Gastrocnemius medialis (tissue), 4 donors: ENCODE measurements around the gene RPP25. TPM values are rescaled to one million over a fixed set of nuclear protein-coding genes. Genes with fewer than 3 reads are reported as not detected.

Experiments used
- ATAC-seq, 2 donors: fragments of 150-250 bp; one replicate each; pipeline ENCODE4 v1.9.1; 2016
- DNase-seq, 2 donors: peaks; one replicate each; pipeline ENCODE4 v3.0.0-alpha.2; 2019
- H3K27ac ChIP-seq, 4 donors: fragments of 200-600 bp; sonication (generic); 1 replicate in 1 of 4; 2 replicates in 3 of 4; pipeline ENCODE4 v1.5.1; 2016 to 2018; ENCODE audit warnings: mild to moderate bottlenecking in 2 of 4, moderate library complexity in 1 of 4
- H3K27me3 ChIP-seq, 3 donors: fragments of 200-600 bp; sonication (generic) in 2 of 3; 1 replicate in 1 of 3; 2 replicates in 2 of 3; pipeline versions ENCODE4 v1.5.1 to v1.6.0; 2016 to 2019; ENCODE audit warnings: mild to moderate bottlenecking in 1 of 3, moderate library complexity in 1 of 3
- H3K36me3 ChIP-seq, 2 donors: fragments of 200-600 bp; sonication (generic) in 1 of 2; one replicate each; pipeline ENCODE4 v1.5.1; 2017 to 2018
- H3K4me1 ChIP-seq, 2 donors: fragments of 200-600 bp; sonication (generic) in 1 of 2; one replicate each; pipeline ENCODE4 v1.5.1; 2016 to 2017; ENCODE audit warnings: mild to moderate bottlenecking in 2 of 2
- H3K4me3 ChIP-seq, 4 donors: fragments of 200-600 bp; sonication (generic) in 3 of 4; 1 replicate in 1 of 4; 2 replicates in 3 of 4; pipeline ENCODE4 v1.5.1; 2016 to 2019; ENCODE audit warnings: mild to moderate bottlenecking in 2 of 4
- H3K9me3 ChIP-seq, 3 donors: fragments of 200-600 bp; sonication (generic) in 2 of 3; 1 replicate in 1 of 3; 2 replicates in 2 of 3; pipeline ENCODE4 v1.5.1; 2016 to 2019
- POLR2A ChIP-seq, 2 donors: fragments of 450-650 bp; IDR thresholded peaks; one replicate each; pipeline ENCODE4 v1.6.1; 2017; ENCODE audit warnings: antibody characterized with exemption in 2 of 2, mild to moderate bottlenecking in 2 of 2, moderate library complexity in 2 of 2
- in situ Hi-C, 4 donors: fragments of 200-750 bp; cut with MboI; loops; one replicate each; pipeline versions ENCODE4 v1.15.0 to v1.8.0; 2017; ENCODE audit warnings: low sequenced_read_pairs in 4 of 4
- intact Hi-C: fragments of 100-400 bp; cut with DNase I; formaldehyde crosslinking; loops from one replicate; pipeline ENCODE4 v1.15.1; 2023; ENCODE audit warnings: low total_unique reads
- total RNA-seq, 4 donors: library from RNA; depleted of rRNA; stranded (reverse); fragments of >200 nt; gene quantifications; one replicate each; pipeline versions ENCODE4 v1.1.0 to v1.2.3, GENCODE V29; 2016
- TF ChIP-seq, protein P1 (sequence below), 5 experiments: fragments of 450-650 bp in 3 of 5; fragments of 200-600 bp in 2 of 5; sonication (generic) in 2 of 5; IDR thresholded peaks in 4 of 5; conservative IDR thresholded peaks in 1 of 5; 1 replicate in 4 of 5; 2 replicates in 1 of 5; pipeline ENCODE4 v1.5.1; 2016 to 2019; ENCODE audit warnings: antibody characterized with exemption in 5 of 5, mild to moderate bottlenecking in 3 of 5, moderate library complexity in 3 of 5

The RPP25 gene
- total RNA-seq, 4 donors from 2014 or later: 1.0 to 5.1 (median 1.9) TPM

DNA sequence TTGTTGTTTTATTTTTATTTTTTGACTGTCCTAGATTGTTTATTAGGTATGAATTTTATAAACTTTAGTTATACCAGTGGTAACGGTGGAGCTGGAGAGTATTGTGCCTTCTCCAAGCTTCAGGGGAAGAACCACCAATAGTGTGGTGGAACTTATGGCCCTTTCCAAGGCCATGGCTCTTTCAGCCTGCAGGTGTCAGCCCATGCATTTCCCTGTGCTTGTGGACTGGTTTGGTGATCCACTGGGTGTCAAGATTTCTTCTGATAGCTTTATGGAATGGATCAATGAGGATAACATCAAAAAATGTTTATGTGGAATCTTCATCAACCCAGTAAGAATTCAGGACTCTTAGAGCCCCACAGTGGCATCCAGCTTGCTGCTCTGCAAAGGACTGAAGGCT, 19.6 kb upstream of the RPP25 start:
- no peak for ATAC-seq
- no peak for DNase-seq
- Histone ChIP-seq H3K27me3 (no peaks in the 10 kb centered on the region), H3K9me3 (no peaks in the 10 kb centered on the region), H3K4me1 (no peaks in the 10 kb centered on the region), H3K27ac (no peak overlapping the region), H3K4me3 (no peak overlapping the region), H3K36me3 (no peaks in the 10 kb centered on the region)
- intact Hi-C loops (no loop called here), in situ Hi-C loops (no loop called here)
- TF ChIP-seq, protein P1, sequence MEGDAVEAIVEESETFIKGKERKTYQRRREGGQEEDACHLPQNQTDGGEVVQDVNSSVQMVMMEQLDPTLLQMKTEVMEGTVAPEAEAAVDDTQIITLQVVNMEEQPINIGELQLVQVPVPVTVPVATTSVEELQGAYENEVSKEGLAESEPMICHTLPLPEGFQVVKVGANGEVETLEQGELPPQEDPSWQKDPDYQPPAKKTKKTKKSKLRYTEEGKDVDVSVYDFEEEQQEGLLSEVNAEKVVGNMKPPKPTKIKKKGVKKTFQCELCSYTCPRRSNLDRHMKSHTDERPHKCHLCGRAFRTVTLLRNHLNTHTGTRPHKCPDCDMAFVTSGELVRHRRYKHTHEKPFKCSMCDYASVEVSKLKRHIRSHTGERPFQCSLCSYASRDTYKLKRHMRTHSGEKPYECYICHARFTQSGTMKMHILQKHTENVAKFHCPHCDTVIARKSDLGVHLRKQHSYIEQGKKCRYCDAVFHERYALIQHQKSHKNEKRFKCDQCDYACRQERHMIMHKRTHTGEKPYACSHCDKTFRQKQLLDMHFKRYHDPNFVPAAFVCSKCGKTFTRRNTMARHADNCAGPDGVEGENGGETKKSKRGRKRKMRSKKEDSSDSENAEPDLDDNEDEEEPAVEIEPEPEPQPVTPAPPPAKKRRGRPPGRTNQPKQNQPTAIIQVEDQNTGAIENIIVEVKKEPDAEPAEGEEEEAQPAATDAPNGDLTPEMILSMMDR (IDR thresholded peaks at IDR 0.05 in 4 of 5, conservative IDR thresholded peaks at IDR 0.05 in 1 of 5): no peak
- no peak for TF ChIP-seq POLR2A (IDR thresholded peaks at IDR 0.05)

DNA sequence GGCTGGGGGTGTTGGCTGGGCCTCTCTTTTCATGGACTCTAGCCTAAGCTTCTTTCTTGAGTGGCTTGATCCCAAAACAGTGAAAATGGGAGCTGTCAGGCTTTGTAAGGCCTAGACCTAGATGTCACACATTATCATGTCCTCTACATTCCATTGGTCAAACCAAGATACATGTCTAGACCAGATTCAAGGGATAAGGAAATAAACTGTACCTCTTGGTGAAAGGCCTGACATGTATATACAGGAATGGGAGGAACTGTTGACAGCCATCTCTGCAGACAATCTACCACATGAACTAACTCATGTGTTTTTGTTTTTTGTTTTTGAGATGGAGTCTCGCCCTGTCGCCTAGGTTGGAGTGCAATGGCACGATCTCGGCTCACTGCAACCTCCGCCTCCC, 11.1 kb upstream of the RPP25 start:
- no peaks in the 10 kb centered on the region for H3K36me3 ChIP-seq
- H3K4me3 ChIP-seq: no peak overlapping the region
- no peaks in the 10 kb centered on the region for H3K9me3 ChIP-seq
- in situ Hi-C loops: no loop called here
- no peak for TF ChIP-seq POLR2A (IDR thresholded peaks at IDR 0.05)
- TF ChIP-seq, protein P1 (IDR thresholded peaks at IDR 0.05 in 4 of 5, conservative IDR thresholded peaks at IDR 0.05 in 1 of 5): no peak
- H3K27ac ChIP-seq: no peak overlapping the region
- DNase-seq: no peak
- no peaks in the 10 kb centered on the region for H3K27me3 ChIP-seq
- ATAC-seq: no peak
- no peaks in the 10 kb centered on the region for H3K4me1 ChIP-seq
- intact Hi-C loops: no loop called here

DNA sequence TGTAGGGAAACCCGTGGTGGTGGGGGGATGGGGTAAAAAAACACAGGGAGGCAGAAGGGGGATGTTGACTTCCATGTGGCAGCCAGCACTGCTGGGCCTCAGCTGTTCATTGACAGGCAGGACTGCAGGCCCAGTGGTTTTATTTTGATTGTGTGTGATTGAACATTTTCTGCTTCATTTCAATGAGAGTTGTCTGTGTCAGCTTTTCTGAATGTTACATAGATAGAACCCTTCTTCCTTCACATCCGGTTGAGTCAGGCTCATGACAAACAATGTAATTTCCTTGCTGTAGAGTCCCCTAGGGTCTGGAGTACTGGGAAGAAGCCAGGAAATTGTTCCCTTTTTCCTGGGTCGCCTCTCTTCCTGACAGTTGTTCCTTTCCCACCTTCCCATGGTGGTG, 8.2 kb upstream of the RPP25 start:
- no peak overlapping the region for H3K27ac ChIP-seq
- DNase-seq (no peak), ATAC-seq (no peak)
- H3K4me3 ChIP-seq: no peak overlapping the region
- H3K9me3 ChIP-seq: no peaks in the 10 kb centered on the region
- no peak for TF ChIP-seq POLR2A (IDR thresholded peaks at IDR 0.05)
- TF ChIP-seq, protein P1 (IDR thresholded peaks at IDR 0.05 in 4 of 5, conservative IDR thresholded peaks at IDR 0.05 in 1 of 5): no peak
- no peaks in the 10 kb centered on the region for H3K4me1 ChIP-seq
- peaks cover 3 to 6% (median 5%) of the 10 kb centered on the region in 3 donors for H3K27me3 ChIP-seq
- no peaks in the 10 kb centered on the region for H3K36me3 ChIP-seq
- in situ Hi-C loops: no loop called here
- intact Hi-C loops: no loop called here

DNA sequence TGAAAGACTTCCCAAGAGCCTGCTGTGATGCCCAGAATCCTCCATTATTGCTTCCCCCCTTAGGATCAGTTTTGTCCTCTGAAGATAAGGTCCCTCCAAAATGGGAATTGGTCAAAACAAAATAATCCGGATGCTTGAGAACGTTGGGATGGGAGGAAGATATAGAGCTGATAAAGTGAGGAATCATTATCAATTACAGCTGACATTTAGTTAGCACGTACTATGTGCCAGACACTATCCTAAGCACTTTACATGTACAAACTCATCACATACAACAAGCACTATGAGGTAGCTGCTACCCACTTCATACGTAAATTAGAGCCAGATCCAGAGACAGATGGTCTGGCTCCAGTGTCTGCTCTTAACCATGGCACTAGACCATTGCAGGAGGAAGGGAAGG, 6.6 kb upstream of the RPP25 start:
- TF ChIP-seq, protein P1 (IDR thresholded peaks at IDR 0.05 in 4 of 5, conservative IDR thresholded peaks at IDR 0.05 in 1 of 5): no peak
- no peak for TF ChIP-seq POLR2A (IDR thresholded peaks at IDR 0.05)
- intact Hi-C loops: no loop called here
- Histone ChIP-seq H3K27ac (no peak overlapping the region), H3K4me3 (no peak overlapping the region), H3K27me3 (peaks cover 19 to 21% (median 21%) of the 10 kb centered on the region in 3 donors), H3K36me3 (no peaks in the 10 kb centered on the region), H3K9me3 (no peaks in the 10 kb centered on the region), H3K4me1 (peaks cover 4 to 7% of the 10 kb centered on the region in 2 donors)
- in situ Hi-C loops: no loop called here
- ATAC-seq: no peak
- no peak for DNase-seq

DNA sequence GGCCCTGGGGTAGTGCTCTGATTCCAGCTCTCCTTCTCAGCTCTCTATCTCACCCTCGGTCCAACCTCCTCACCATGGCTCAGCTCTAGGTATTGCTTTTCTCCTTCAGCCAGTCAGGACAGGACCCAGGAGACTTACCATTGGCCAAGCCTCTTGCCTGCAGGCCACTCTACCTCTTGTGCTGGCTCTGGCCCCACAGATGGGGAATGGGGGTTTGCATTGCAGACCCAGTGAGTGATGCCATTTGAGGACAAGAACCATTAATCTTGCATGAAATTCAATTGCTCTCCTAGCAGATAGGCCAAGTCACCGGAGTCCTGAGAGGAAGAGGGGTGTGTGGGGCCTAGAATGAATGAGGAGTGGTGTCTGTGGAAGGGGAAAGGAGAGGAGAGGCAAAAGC, 6.1 kb upstream of the RPP25 start:
- intact Hi-C loops (no loop called here), in situ Hi-C loops (no loop called here)
- Histone ChIP-seq H3K36me3 (no peaks in the 10 kb centered on the region), H3K9me3 (no peaks in the 10 kb centered on the region), H3K4me1 (peaks cover 4 to 12% of the 10 kb centered on the region in 2 donors), H3K27me3 (peaks cover 24 to 26% (median 26%) of the 10 kb centered on the region in 3 donors), H3K4me3 (no peak overlapping the region), H3K27ac (no peak overlapping the region)
- no peak for TF ChIP-seq POLR2A (IDR thresholded peaks at IDR 0.05)
- TF ChIP-seq, protein P1 (IDR thresholded peaks at IDR 0.05 in 4 of 5, conservative IDR thresholded peaks at IDR 0.05 in 1 of 5): no peak
- DNase-seq: no peak
- no peak for ATAC-seq
